Measurements from ENCODE around the gene TMEM151B.
A peak's percentile ranks its signal among the peaks of the same experiment; 100 is the strongest.

Gene TMEM151B

DNA sequence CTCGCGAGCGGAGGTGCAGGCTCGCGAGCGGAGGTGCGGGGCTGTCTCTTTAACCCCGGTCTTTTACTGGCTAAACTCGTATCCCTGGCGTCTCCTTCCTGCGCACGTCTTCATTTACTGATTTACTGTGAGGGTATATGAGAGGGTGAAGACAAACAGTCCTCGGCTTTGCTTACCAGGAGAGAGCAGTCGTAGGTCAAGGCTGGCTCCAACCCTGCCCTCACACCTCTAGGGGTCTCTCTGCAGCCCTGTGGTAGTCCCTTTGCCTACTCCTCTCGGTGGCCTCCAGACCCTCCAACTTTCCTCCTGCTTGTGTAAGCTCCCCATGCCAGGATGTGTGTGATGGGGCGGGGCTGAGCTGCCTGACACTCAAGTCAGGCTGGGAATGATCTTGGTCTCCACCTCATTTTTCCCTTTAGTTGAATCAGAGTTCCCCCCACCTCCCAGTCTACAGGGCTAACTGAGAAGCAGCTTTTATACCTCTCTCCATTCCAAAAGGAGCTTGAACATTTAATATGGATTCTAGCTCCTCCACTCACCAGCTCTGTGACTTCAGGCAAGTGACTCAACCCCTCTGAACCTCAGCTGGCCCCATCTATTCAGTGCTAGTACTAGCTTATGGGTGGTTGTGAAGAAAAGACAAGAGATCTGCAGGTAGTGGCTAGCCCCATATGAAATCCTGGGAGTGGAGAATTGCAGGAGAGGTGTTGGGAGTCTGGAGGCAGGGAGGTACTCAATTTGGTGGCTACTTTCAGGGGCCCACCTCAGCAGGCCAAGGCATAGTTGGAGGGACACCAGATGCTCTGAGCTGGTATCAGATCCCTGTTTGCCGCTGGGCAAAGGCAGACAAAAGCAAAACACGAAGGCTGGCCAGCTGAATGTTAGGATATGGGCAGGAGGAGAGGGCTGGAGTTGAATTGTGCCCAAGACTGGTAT is 46.0 kb upstream of the TMEM151B start:
- TF ChIP-seq, protein P1, sequence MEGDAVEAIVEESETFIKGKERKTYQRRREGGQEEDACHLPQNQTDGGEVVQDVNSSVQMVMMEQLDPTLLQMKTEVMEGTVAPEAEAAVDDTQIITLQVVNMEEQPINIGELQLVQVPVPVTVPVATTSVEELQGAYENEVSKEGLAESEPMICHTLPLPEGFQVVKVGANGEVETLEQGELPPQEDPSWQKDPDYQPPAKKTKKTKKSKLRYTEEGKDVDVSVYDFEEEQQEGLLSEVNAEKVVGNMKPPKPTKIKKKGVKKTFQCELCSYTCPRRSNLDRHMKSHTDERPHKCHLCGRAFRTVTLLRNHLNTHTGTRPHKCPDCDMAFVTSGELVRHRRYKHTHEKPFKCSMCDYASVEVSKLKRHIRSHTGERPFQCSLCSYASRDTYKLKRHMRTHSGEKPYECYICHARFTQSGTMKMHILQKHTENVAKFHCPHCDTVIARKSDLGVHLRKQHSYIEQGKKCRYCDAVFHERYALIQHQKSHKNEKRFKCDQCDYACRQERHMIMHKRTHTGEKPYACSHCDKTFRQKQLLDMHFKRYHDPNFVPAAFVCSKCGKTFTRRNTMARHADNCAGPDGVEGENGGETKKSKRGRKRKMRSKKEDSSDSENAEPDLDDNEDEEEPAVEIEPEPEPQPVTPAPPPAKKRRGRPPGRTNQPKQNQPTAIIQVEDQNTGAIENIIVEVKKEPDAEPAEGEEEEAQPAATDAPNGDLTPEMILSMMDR (IDR thresholded peaks at IDR 0.05; ENCODE audit: insufficient read depth, low read depth, low read length, missing control alignments): no peak
- H3K4me3 ChIP-seq (ENCODE audit: low read depth, low read length): peak overlapping the region; percentile 51
- DNase-seq (ENCODE audit: low read depth): peak; percentile 43

DNA sequence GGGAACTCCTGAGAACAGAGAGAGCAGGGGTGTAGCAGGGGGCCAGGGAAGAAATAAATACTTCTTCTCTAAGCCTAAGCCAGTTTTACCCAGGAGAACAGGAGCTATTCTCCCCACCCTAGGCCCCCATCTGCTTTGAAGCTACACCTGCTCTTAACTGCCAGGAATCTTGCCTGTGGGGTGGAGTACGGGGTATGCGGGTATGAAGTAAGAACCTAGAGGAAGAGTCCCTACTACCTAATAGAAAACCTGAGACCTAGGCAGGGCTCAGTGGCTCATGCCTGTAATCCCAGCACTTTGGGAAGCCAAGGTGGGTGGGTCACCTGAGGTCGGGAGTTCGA is 45.3 kb upstream of the TMEM151B start:
- no peak overlapping the region; the same call in 1 of the 2 replicates for H3K4me3 ChIP-seq (ENCODE audit: low read depth, low read length)
- TF ChIP-seq, protein P1 (IDR thresholded peaks at IDR 0.05; ENCODE audit: insufficient read depth, low read depth, low read length, missing control alignments): no peak
- DNase-seq (ENCODE audit: low read depth): no peak

DNA sequence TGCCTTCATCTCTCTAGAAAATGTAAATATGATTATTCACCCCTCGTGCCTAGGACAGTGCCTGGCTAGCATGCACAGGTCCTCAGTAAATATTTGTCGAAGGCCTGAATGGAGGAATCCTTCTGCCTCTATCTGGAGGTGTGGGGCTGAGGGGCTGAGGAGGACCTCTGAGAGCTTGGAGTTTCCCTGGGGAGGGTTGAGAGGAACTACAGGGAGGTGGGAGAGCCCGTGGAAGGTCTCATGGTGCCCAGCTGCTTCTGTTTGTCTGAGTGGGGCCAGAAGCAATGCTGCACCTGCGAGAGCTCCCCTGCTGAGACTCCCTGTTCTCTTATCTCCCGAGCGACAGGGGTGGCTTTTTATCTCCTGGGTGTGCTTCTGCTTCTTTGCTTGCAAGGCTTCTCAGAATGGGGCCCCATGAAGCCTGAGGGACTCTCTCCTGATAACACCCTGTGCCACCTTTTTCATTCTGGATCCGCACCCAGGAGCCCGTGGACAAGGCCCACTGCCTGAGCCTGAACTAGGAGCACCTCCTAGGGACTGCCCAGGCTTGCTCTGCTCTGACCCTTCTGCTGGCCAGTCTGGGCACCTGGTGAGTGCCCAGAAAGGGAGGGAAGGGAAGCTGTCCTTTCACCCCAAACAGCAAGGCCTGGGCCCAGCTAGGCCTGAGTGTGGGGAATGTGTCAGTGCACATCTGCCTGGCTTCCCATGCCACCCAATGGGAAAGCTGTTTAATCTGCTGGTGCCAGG is 44.5 kb upstream of the TMEM151B start:
- no peak overlapping the region for H3K4me3 ChIP-seq (ENCODE audit: low read depth, low read length)
- TF ChIP-seq, protein P1 (IDR thresholded peaks at IDR 0.05; ENCODE audit: insufficient read depth, low read depth, low read length, missing control alignments): no peak
- no peak for DNase-seq (ENCODE audit: low read depth)

DNA sequence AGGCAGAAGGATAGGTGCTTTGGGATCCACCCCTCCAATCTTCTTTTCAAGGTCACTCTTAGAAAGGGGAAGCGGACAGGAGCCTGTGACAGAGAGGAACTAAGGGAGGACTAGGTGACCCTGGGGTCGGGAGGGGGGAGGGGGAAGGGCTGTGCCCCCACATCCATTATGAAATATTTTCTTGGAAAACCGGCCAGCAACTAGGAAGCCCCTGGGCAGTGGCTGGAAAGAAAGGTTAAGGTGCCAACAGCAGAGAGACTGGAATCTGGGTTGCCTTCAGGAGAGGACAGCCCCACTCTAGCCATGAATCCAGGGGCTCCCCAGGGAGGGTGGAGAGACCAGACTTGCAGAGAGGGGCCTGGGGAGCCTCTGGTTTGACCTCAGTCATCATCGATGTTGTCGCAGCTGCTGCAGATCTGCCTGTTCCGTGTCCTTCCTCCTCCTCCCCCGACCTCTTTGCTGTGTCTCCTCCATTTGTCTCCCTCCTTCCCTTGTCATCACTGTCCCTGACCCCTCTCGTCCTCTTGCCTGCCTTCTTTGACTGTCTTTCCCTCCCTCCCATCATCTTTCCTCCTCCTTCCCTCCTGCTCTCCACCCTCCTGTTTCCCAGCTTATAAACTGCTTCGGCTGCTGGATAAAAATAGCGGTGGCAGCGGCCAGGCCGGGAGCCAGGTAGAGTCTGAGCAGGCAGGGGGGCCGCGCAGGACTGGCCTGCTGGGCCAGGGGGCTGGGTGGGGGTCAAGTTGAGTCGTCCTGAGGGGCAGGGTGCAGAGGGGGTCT is 43.7 kb upstream of the TMEM151B start:
- DNase-seq (ENCODE audit: low read depth): no peak
- H3K4me3 ChIP-seq (ENCODE audit: low read depth, low read length): no peak overlapping the region

DNA sequence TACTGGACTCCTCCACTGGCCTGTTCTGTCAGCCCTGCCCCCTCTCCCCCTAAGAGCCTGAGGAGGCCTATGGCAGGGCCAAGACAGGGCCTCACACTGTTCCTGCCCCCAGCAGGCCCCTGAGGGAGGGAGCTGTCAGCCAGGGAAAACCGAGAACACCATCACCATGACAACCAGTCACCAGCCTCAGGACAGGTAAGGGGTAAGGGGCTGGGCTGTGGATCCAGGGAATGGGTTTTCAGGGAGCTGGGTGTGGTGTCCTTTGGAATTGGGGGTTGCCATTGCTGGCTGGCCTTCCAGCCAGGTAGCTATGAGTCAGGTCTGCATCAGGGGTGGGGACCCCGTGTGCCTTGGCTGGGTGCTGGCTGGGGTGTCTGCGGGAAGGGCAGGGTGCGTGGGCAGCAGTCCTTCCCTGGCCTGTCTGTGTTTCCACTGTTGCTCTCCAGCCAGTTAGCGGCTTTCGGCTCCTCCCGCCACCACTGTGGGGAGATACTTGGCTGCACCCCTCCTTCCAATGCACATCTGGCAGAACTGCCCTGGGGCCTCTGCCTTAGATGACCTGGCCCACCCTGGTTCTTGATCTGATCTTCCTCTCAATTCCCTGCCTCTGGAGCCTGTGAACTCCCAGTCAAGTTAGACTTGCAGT is 43.0 kb upstream of the TMEM151B start:
- H3K4me3 ChIP-seq (ENCODE audit: low read depth, low read length): no peak overlapping the region
- DNase-seq (ENCODE audit: low read depth): no peak
- TF ChIP-seq, protein P1 (IDR thresholded peaks at IDR 0.05; ENCODE audit: insufficient read depth, low read depth, low read length, missing control alignments): no peak

More for the DNA sequence above, 43.7 kb upstream of the TMEM151B start:
- TF ChIP-seq, protein P1 (IDR thresholded peaks at IDR 0.05; ENCODE audit: insufficient read depth, low read depth, low read length, missing control alignments): no peak

DNA sequence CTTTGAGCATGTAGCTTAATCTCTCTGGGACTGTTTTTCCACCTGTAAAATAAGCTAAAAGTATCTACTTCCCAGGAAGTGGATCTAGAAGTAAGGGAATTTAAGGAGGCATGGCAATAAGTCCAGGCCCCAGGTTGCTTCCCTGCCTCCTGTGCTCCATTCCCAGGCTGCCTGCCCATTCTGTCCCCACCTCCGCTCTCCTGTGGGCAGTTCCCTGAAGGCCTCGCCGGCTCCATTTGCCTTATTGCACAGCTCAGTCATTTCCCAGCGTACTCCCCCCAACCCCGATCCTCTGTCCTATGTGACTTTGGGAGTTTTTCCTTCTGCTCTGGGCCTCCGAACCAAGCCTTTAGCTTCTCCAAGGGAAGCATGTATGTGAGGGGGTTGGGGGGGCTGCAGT is 42.2 kb upstream of the TMEM151B start:
- H3K4me3 ChIP-seq (ENCODE audit: low read depth, low read length): no peak overlapping the region
- TF ChIP-seq, protein P1 (IDR thresholded peaks at IDR 0.05; ENCODE audit: insufficient read depth, low read depth, low read length, missing control alignments): no peak
- DNase-seq (ENCODE audit: low read depth): no peak
